Mucosa of descending colon (tissue), 3 donors: ENCODE results near the gene SMTNL2. TPM values are rescaled to one million over a fixed set of nuclear protein-coding genes. Genes with fewer than 3 reads are reported as not detected.

Experiments
- ATAC-seq: fragments of 200-7000 bp; cut with Tn5 transposase; one replicate; pipeline ENCODE4 v1.9.1; 2020; ENCODE audit warnings: mild to moderate bottlenecking, moderate library complexity
- DNase-seq, 3 donors: peaks; one replicate each; pipeline ENCODE4 v3.0.0-alpha.2; 2020
- H3K36me3 ChIP-seq: fragments of 200-600 bp; one replicate; pipeline ENCODE4 v1.8.0; 2021; ENCODE audit warnings: low read depth, mild to moderate bottlenecking
- H3K4me1 ChIP-seq: fragments of 200-600 bp; one replicate; pipeline ENCODE4 v1.8.0; 2021; ENCODE audit warnings: low read depth, mild to moderate bottlenecking
- H3K4me3 ChIP-seq: fragments of 200-600 bp; one replicate; pipeline ENCODE4 v1.8.0; 2021; ENCODE audit warnings: mild to moderate bottlenecking
- H3K9me3 ChIP-seq: fragments of 200-600 bp; one replicate; pipeline ENCODE4 v1.8.0; 2021; ENCODE audit warnings: mild to moderate bottlenecking
- intact Hi-C, 2 donors: fragments of 100-400 bp; cut with DNase I in 1 of 2; cut with micrococcal nuclease in 1 of 2; formaldehyde crosslinking; loops; one replicate each; pipeline versions ENCODE4 v1.11.0 to v1.11.1; 2022; cut with DNase I, micrococcal nuclease
- total RNA-seq, 3 donors: library from RNA; stranded (reverse); fragmentation: NEBNext Ultra II Directional in 2 of 3; extraction: Animal tissue kit (Norgen Biotek cat#: 25700) in 2 of 3; gene quantifications; one replicate each; pipeline versions ENCODE4 v1.2.1 to v1.2.4, GENCODE V29; 2021 to 2023
- TF ChIP-seq, protein P1 (sequence below): fragments of 200-600 bp; IDR thresholded peaks from one replicate; pipeline ENCODE4 v1.8.0; 2022; ENCODE audit warnings: antibody characterized with exemption, mild to moderate bottlenecking
- donor health status: DM: no; HTN: no; CAD: no; lungs with moderate emphysema.
- donor health status: DM: no; HTN: no; CAD: no.
- donor health status: DM: no; HTN: yes; CAD: no.

Gene SMTNL2
- total RNA-seq, 3 donors from 2014 or later = 0.12 to 1.5 (median 1.1) TPM

DNA sequence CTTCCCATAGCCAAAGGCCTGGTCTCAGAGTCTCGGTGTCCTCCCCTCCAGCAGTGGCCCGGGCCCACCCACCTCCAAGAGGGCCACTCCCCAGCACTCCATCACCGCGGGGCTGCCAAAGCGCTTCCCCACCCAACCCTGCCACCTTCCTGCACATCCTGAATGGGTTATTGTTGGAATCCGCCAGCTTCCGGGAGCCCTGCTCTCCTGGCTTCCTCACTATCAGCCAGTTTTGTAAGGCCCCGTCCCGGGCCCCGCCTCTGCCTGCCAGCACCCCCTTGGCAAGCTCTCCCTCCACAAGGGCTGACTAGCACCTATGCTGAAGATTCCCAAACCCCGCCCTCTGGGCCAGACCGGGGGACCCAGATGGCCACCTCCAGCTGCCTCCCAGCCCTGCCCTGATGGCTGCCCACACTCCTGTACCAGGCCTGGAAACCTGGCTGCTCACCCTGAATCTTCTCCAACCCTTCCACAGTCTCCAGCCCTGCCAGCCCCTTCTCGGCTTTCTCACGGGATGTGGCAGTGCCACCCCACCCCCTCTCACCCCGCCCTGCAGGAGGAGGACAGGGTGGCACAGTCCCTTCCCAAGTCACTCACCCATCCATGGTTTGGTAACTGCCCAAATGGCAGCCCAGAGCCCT is 43.5 kb upstream of the SMTNL2 start:
- no peak for DNase-seq
- peak; percentile 4 for ATAC-seq
- H3K9me3 ChIP-seq = no peaks in the 10 kb centered on the region
- TF ChIP-seq, protein P1, sequence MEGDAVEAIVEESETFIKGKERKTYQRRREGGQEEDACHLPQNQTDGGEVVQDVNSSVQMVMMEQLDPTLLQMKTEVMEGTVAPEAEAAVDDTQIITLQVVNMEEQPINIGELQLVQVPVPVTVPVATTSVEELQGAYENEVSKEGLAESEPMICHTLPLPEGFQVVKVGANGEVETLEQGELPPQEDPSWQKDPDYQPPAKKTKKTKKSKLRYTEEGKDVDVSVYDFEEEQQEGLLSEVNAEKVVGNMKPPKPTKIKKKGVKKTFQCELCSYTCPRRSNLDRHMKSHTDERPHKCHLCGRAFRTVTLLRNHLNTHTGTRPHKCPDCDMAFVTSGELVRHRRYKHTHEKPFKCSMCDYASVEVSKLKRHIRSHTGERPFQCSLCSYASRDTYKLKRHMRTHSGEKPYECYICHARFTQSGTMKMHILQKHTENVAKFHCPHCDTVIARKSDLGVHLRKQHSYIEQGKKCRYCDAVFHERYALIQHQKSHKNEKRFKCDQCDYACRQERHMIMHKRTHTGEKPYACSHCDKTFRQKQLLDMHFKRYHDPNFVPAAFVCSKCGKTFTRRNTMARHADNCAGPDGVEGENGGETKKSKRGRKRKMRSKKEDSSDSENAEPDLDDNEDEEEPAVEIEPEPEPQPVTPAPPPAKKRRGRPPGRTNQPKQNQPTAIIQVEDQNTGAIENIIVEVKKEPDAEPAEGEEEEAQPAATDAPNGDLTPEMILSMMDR = no peak
- H3K4me1 ChIP-seq = peaks cover 11% of the 10 kb centered on the region
- no peak overlapping the region for H3K4me3 ChIP-seq
- intact Hi-C loops = no loop called here
- H3K36me3 ChIP-seq = no peaks in the 10 kb centered on the region

DNA sequence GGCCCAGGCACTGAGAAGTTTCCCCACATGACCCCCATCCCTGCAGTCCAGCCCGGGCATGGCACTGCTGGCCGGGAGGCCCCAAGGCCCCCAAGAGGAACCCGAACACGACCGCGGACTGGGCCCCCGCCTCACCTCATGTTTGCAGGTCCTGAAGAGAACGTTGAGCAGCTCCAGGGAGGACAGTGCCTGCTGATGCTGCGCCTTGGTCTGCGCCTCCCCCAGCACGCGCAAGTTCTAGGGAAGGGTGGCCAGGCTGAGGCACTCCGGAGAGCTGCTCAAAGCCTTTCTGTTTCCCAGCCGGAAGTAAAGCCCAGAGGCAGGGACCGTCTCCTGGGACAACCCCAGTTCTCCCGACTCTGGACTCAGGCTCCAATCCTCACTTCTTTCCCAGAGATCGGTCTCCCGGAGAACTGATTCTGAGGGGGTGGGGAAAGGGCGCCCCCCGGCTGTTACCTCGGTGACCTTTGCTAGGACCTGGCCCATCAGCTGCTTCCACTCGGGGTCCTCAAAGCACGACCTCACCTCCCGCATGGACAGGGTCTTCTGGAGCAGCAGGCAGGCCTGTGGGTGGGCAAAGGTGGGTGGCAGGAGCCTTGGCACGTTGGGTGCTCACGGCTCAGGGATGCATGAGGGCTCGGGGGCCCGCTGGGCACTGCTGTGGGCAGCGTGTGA is 42.9 kb upstream of the SMTNL2 start:
- no peaks in the 10 kb centered on the region for H3K36me3 ChIP-seq

DNA sequence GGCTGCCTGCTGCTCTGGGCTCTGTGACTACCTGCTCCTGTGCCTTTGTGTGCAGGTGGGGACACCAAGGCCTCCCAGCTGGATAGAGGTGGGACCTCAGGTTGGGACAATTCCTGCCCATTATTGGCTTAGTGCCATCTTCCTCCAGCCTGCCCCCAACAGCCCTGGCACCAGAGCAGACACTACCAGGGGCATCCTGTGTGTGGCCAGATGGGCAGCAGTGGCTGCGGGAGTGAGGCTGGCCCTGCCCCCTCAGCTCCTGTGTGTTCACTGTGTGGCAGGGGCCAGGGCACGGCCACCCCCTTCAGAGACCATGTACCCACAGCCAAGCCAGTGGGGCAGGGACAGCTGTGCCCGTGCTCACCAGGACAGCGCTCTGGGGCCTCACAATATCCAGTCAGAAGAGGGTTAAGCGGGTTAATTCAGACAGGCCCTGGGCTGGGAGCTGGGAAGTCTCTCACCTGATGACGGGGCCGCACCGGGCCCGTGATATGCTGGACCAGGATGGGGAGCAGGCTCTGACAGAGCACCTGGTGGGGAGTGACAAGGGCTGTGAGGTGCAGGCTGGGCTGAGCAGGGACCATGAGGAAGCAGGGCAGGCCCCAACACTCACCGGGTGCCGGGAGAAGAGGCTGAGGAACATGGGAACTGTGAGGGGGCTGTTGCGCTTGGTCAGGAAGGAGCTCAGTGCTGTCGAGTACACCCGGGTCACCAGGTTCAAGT is 42.2 kb upstream of the SMTNL2 start:
- TF ChIP-seq, protein P1 = no peak
- ATAC-seq = no peak
- Histone ChIP-seq H3K4me3 (no peak overlapping the region), H3K4me1 (no peaks in the 10 kb centered on the region), H3K9me3 (no peaks in the 10 kb centered on the region), H3K36me3 (no peaks in the 10 kb centered on the region)
- intact Hi-C loops = no loop called here
- no peak for DNase-seq

More for the DNA sequence above, 42.9 kb upstream of the SMTNL2 start:
- Histone ChIP-seq H3K4me3 (no peak overlapping the region), H3K9me3 (no peaks in the 10 kb centered on the region), H3K4me1 (peaks cover 5% of the 10 kb centered on the region)
- DNase-seq (no peak), ATAC-seq (no peak)
- intact Hi-C loops = no loop called here
- TF ChIP-seq, protein P1 = no peak

DNA sequence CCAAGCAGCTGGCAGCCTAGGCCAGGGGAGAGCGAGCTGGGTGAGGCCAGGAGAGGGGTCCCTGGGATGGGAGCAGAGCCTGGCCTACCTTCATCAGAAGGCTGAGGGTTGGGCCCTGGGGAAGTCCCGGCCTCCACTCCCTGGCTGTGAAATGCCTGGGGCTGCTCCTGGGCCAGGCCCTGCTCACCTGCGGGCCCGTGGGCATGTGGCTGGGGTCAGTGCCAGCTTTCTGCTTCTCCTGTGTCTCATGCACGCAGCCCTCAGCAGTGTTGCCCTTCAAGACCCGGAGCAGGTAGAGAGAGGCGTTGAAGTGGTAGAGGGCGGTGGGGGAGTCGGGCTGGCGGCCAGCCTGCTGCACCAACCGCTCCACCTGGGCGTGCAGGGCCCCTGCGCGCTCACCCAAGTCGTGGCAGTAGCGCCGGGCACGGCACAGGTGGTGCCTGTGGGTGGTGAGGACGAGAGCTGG is 41.6 kb upstream of the SMTNL2 start:
- Histone ChIP-seq H3K4me3 (no peak overlapping the region), H3K36me3 (no peaks in the 10 kb centered on the region), H3K4me1 (no peaks in the 10 kb centered on the region), H3K9me3 (no peaks in the 10 kb centered on the region)
- intact Hi-C loops = no loop called here
- no peak for ATAC-seq
- TF ChIP-seq, protein P1 = no peak
- DNase-seq = no peak

DNA sequence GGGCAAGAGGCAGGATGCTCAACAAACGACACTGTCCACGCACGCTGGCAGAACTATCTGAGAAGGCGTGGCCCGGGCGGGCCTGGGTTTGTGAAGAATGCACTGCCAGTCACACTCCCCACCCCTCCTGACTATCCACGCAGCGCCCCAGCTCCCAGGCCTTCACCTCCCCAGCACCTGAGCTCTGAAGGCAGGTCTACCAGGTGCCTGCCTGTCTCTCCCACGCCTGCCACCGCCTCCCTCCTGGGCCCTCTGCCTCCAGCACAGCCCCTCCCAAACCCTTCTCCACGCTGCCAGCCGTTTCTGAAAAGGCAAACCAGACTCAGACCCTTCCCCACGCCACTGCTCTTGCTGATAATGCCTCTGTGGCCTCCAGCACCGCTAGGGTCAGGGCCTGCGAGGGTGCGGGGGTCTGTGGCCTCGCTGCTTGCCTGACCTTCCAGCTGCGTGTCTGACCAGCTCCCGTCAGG is 40.7 kb upstream of the SMTNL2 start:
- Histone ChIP-seq H3K36me3 (no peaks in the 10 kb centered on the region), H3K4me3 (no peak overlapping the region), H3K9me3 (no peaks in the 10 kb centered on the region), H3K4me1 (no peaks in the 10 kb centered on the region)
- DNase-seq (no peak), ATAC-seq (no peak)
- intact Hi-C loops = no loop called here
- TF ChIP-seq, protein P1 = no peak
